GM12878 (cell line): ENCODE data around the gene WDR86. TPM values are rescaled to one million over a fixed set of nuclear protein-coding genes. Genes with fewer than 3 reads are reported as not detected.

Source experiments
- ASH2L ChIP-seq: fragments of 300-600, 200-600 bp; sonication (generic); IDR thresholded peaks from 2 replicates; pipeline ENCODE4 v1.6.1; 2017; ENCODE audit warnings: low read depth, mild to moderate bottlenecking, borderline replicate concordance
- E4F1 ChIP-seq: fragments of 450-650 bp; IDR thresholded peaks from 2 replicates; pipeline ENCODE4 v1.6.1; 2018; ENCODE audit warnings: borderline replicate concordance, mild to moderate bottlenecking; ENCODE audit not compliant: partially characterized antibody
- EZH2 ChIP-seq: IDR thresholded peaks from 2 replicates; pipeline ENCODE4 v1.6.1; 2012; ENCODE audit warnings: low read depth, mild to moderate bottlenecking, control low read depth, inconsistent platforms, low read length, borderline replicate concordance; ENCODE audit not compliant: control insufficient read depth
- KLF5 ChIP-seq: fragments of 450-650 bp; IDR thresholded peaks from 2 replicates; pipeline ENCODE4 v1.6.1; 2014; ENCODE audit warnings: mild to moderate bottlenecking; ENCODE audit not compliant: partially characterized antibody
- MXI1 ChIP-seq: fragments of 150-350 bp; IDR thresholded peaks from 2 replicates; pipeline ENCODE4 v1.6.1; 2011; ENCODE audit warnings: low read depth, mild to moderate bottlenecking, inconsistent platforms, low read length, improper control_type of control experiment
- MYC ChIP-seq: IDR thresholded peaks from 2 replicates; pipeline ENCODE4 v1.6.1; 2011; ENCODE audit warnings: mild to moderate bottlenecking, low read length, moderate library complexity, inconsistent platforms; ENCODE audit not compliant: insufficient read depth, insufficient replicate concordance, insufficient read length, severe bottlenecking
- RELB ChIP-seq: fragments of 450-650 bp; IDR thresholded peaks from 2 replicates; pipeline ENCODE4 v1.6.1; 2017; ENCODE audit warnings: low read depth, mild to moderate bottlenecking, moderate library complexity
- SIN3A ChIP-seq: IDR thresholded peaks from 2 replicates; pipeline ENCODE4 v1.6.1; 2012; ENCODE audit warnings: low read depth, low read length, improper control_type of control experiment
- STAT3 ChIP-seq: IDR thresholded peaks from 2 replicates; pipeline ENCODE4 v1.6.1; 2011; ENCODE audit warnings: low read depth, low read length, improper control_type of control experiment
- TCF12 ChIP-seq: IDR thresholded peaks from 2 replicates; pipeline ENCODE4 v1.6.1; 2011; ENCODE audit warnings: low read depth, mild to moderate bottlenecking, low read length
- ZBTB4 ChIP-seq: fragments of 450-650 bp; formaldehyde crosslinking; IDR thresholded peaks from 2 replicates; pipeline ENCODE4 v1.4.0; 2022; ENCODE audit warnings: mild to moderate bottlenecking, moderate library complexity
- ZBTB40 ChIP-seq: fragments of 450-650 bp; IDR thresholded peaks from 2 replicates; pipeline ENCODE4 v1.6.1; 2016; ENCODE audit warnings: mild to moderate bottlenecking, moderate library complexity, borderline replicate concordance
- polyA plus RNA-seq, 11 experiments: library from polyadenylated mRNA; depleted of rRNA in 4 of 11; unstranded in 6 of 11; stranded (reverse) in 5 of 11; fragments of >200 nt; fragmentation: Nextera tagmentation in 4 of 11; fragmentation: Illumina TruSeq in 1 of 11; extraction: Ambion mirVana in 4 of 11; extraction: Trizol in 1 of 11; gene quantifications; 1 replicate in 1 of 11; 2 replicates in 10 of 11; pipeline versions ENCODE4 v1.2.1 to v1.2.3, GENCODE V29; 2011 to 2016; ENCODE audit warnings: inconsistent platforms in 2 of 11, missing spikeins in 2 of 11, low read depth in 1 of 11
- total RNA-seq, 4 experiments: library from RNA; depleted of rRNA in 3 of 4; stranded (reverse); fragments of >200 nt in 3 of 4; fragmentation: Illumina TruSeq in 1 of 4; extraction: Trizol in 1 of 4; gene quantifications; 2 replicates each; pipeline versions ENCODE4 v1.2.1 to v1.2.3, GENCODE V29; 2013 to 2021

WDR86 gene
- total and polyA plus RNA-seq, 10 of the 15 experiments (the other 5 are each of a cell fraction or from before 2014, with no cell fraction given) = 0.05 to 0.19 (median 0.15) TPM; not detected in 7

- TF ChIP-seq KLF5 (no peak), MYC (no peak), EZH2 (no peak), MXI1 (no peak), RELB (peak; percentile 58; the same call in 1 of the 2 replicates), ZBTB4 (CRISPR knock-in tag) (no peak), STAT3 (no peak), ZBTB40 (no peak), TCF12 (0 out of 2 replicates have a peak, but pooled peaks have one; percentile 2), ASH2L (0 out of 2 replicates have a peak, but pooled peaks have one; percentile 48), E4F1 (no peak), SIN3A (no peak)
These were observed 70.0 kb downstream of the WDR86 start (continued) for GRCh38 chr7:151339651-151340382.
